Measurements from ENCODE around the gene PRKCA.
A peak's percentile ranks its signal among the peaks of the same experiment; 100 is the strongest.
"Not testable (repeated sequence)": the region's sequence is repeated elsewhere in the genome, so short reads cannot be mapped to it uniquely, and the experiment has no call there.

PRKCA gene

DNA sequence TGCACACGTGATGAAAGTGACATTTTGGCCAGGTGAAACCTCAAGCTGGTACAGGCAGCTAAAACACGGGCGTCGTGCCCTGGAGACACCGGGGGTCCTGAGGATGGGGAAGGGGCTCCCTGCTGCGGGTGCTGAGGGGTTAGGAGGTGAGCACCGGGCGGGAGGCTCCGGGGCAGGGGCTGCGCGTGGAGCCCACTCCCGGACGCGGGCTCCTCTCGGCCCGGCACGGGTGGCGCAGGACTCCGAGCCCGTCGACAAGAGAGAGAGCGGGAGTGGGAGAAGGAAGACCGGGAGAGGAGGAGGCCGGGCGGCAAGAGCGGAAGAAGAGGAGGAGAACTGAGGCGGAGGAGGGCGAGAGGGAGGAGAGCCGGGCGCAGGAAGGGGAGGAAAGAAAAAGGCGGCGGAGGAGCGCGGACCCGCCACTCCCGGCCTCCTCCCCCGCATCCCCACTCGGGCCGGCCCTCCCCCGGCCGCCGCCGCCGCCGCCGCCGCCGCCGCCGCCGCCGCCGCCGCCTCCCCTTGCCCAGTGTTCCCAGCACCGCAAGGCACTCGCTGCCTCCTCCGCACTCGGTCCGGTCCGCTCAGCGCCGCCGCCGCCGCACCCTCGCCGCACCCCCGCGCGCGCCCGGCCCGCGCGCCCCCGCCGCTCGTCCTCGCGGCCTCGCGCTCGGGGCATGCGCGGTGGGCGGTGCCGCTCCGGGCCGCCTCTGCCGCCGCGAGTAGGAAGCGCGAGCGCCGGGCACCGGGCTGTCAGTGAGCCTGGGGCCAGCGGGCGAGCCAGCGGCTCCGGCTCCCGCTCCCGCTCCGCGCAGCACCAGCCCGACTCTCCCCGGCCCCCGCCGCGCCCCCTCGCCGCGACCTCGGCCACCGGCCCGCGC is at the start of gene PRKCA:
TSS of gene PRKCA (plus strand) at position 750 of the 878 bp plus-strand sequence.
- no peak for FAIRE-seq

- FAIRE-seq: not testable (repeated sequence)
These were observed 49.0 kb upstream of the PRKCA start for GRCh38 chr17:66253458-66253857.

- peak; percentile 96 for FAIRE-seq
These were observed 47.3 kb upstream of the PRKCA start for GRCh38 chr17:66255112-66255511.

DNA sequence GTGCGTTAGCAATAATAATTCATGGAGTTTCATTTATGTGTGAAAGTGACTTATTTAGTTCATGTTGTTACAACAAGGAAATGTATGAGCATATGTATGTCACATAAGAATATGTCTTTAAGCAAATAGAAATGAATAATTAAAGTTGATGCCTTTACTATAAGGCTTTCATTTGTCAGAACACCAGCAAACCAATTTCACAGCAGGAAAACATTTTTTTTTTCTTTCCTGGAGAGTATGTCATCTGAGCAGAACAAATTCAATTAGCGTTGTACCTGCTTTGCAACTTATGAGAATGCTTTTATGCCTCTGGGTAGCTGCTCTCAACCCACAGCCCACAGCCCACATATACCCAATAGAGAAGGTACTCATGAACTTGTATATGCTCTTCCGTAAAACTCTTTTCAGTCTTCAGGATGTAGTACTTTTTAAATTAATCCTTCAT is 46.9 kb upstream of the PRKCA start:
- FAIRE-seq: no peak

- no peak for FAIRE-seq
These were observed 42.1 kb upstream of the PRKCA start for GRCh38 chr17:66260275-66260674.

GRCh38 chr17:66260688-66261087 is 41.7 kb upstream of the PRKCA start:
- no peak for FAIRE-seq

- no peak for FAIRE-seq
These were observed 39.6 kb upstream of the PRKCA start for GRCh38 chr17:66262767-66263166.

DNA sequence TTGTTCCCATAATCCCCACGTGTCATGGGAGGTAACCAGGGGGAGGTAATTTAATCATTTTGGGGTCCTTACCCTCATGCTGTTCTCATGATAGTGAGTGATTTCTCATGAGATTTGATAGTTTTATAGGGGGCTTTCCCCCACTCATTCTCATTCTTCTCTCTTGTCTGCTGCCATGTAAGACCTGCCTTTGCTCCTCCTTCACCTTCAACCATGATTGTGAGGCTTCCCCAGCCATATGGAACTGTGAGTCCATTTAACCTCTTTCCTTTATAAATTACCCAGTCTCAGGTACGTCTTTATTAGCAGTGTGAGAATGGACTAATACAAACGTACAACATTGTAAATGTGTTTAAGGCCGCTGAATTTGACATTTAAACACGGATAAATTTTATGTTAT is 37.7 kb upstream of the PRKCA start:
- FAIRE-seq: no peak

- FAIRE-seq: no peak
These were observed 34.0 kb upstream of the PRKCA start for GRCh38 chr17:66268247-66268927.

DNA sequence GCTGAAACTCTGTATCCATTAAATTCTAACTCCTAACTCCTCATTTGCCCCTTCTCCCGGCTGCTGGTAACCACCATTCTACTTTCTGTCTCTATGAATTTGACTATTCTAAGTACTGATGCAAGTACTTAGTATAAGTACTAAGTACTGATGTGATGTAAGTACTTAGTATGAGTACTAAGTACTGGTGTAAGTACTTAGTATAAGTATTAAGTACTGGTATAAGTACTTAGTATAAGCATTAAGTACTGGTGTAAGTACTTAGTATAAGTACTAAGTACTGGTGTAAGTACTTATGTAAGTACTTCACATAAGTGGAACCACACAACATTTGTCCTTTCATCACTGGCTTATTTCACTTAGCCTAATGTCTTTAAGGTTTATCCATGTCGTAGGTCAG is 32.3 kb upstream of the PRKCA start:
- no peak for FAIRE-seq

GRCh38 chr17:66271512-66271911 is 30.9 kb upstream of the PRKCA start:
- FAIRE-seq: no peak

GRCh38 chr17:66272811-66273585 is 29.4 kb upstream of the PRKCA start:
- no peak for FAIRE-seq

DNA sequence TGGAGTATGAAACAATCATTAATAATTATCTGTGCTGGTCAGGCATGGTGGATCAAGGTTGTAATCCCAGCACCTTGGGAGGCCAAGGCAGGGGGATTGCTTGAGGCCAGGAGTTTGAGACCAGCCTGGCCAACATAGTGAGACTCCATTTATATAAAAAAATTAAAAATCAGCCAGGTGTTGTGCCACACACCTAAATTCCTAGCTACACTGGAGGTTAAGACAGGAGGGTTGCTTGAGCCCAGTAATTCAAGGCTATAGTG is 28.9 kb upstream of the PRKCA start:
- no peak for FAIRE-seq

- FAIRE-seq: no peak
These were observed 26.8 kb upstream of the PRKCA start for GRCh38 chr17:66275651-66276050.

GRCh38 chr17:66276328-66276937 is 26.0 kb upstream of the PRKCA start:
- no peak for FAIRE-seq

GRCh38 chr17:66277191-66277590 is 25.2 kb upstream of the PRKCA start:
- FAIRE-seq: no peak

DNA sequence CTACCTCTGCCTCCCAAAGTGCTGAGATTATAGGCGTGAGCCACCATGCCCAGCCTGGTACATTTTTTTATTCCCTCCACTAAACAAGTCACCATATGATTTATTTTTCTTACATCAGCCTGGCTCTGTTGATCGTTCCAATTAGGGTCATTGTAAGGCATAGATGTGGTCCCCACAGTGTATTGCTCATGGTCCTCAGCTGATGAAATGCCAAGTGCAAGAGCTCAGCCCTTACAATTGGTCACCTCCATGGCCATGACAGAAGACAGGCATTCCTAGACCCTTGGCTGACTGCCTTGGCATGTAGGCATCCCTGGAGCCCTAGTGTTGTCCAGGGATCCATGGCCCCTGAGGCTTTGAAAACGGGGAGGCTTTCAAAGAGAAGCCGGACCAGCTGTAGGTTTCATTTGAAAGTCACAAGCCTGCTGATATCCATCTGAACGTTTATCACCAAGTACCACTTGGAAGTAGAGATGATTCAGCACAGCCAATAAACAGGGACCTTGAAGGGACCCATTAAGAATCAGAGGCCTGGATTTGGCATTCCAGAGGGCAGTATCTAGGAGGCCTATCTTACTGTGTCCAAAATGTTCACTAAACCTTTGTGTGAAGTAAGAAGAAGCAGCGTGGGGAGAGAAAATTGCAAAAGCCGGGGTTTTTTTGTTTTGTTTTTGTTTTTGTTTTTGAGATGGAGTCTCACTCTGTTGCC is 20.6 kb upstream of the PRKCA start:
- FAIRE-seq: no peak

GRCh38 chr17:66283296-66283934 is 19.0 kb upstream of the PRKCA start:
- no peak for FAIRE-seq

- FAIRE-seq: no peak
These were observed 18.4 kb upstream of the PRKCA start for GRCh38 chr17:66283971-66284370.

- FAIRE-seq: no peak
These were observed 17.3 kb upstream of the PRKCA start for GRCh38 chr17:66285149-66285548.

GRCh38 chr17:66287911-66288310 is 14.5 kb upstream of the PRKCA start:
- FAIRE-seq: no peak

DNA sequence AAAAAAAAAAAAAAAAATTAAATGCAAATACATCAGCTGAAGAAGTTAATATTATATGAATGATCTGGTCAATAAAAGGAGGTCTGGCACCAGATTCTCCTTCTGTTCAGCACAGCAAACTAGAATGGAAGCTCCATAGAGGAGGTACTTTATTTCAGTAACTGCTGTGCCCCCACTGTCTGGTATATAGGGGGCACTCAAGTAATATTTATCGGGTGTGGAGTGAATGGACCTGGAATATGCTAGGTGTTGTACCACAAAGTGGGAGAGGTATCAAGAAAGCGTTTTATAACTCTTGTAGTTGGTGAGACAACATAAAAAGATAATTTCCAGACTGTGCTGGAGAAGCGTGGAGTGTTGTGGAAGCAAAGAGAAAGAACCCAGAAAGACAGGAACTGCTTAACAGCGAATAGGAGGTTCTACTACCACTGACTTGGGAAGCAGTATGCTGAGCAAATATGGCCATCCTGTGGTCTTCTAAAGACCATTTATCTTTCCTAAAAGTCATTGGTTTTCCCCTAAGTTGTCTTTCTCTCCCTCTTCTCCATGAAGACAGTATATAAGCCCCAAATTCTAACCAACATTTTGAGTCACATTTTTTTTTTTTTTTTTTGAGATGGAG is 12.2 kb upstream of the PRKCA start:
- FAIRE-seq: peak; percentile 3

Data from G401.6 (cell line).